CD4-positive, CD25-positive, alpha-beta regulatory T cell (primary cell): ENCODE results near the gene OMA1. TPM values are rescaled to one million over a fixed set of nuclear protein-coding genes. Genes with fewer than 3 reads are reported as not detected.

Source experiments
- ATAC-seq, 2 donors: fragments of 150-1000 bp; cut with Tn5 transposase; one replicate each; pipeline ENCODE4 v1.10.0; 2021; ENCODE audit warnings: low read depth in 2 of 2, moderate number of reproducible peaks in 2 of 2, moderate library complexity in 1 of 2
- DNase-seq, 3 donors: peaks; one replicate each; pipeline versions ENCODE4 v3.0.0 to v3.0.0-alpha.2; 2012 to 2022; ENCODE audit warnings: mixed read lengths in 1 of 3
- H3K27ac ChIP-seq: one replicate; pipeline ENCODE4 v1.7.0; 2013; ENCODE audit warnings: mild to moderate bottlenecking, low read length; ENCODE audit not compliant: insufficient read depth, poor library complexity, severe bottlenecking
- H3K27me3 ChIP-seq: one replicate; pipeline ENCODE4 v1.7.0; 2013; ENCODE audit warnings: low read length; ENCODE audit not compliant: control insufficient read depth, insufficient read depth
- H3K36me3 ChIP-seq: one replicate; pipeline ENCODE4 v1.7.0; 2013; ENCODE audit warnings: mild to moderate bottlenecking, low read length, moderate library complexity; ENCODE audit not compliant: control insufficient read depth, insufficient read depth
- H3K4me1 ChIP-seq: 2 replicates; pipeline ENCODE4 v1.7.0; 2013; ENCODE audit warnings: mild to moderate bottlenecking, low read length; ENCODE audit not compliant: insufficient read depth, control insufficient read depth, poor library complexity, severe bottlenecking
- H3K4me3 ChIP-seq: one replicate; pipeline ENCODE4 v1.7.0; 2013; ENCODE audit warnings: low read depth, mild to moderate bottlenecking, low read length, moderate library complexity
- H3K9me3 ChIP-seq, 2 experiments: 1 replicate in 1 of 2; 2 replicates in 1 of 2; pipeline ENCODE4 v1.7.0; 2013; ENCODE audit warnings: low read length in 2 of 2, mild to moderate bottlenecking in 1 of 2, moderate library complexity in 1 of 2; ENCODE audit not compliant: control insufficient read depth in 2 of 2
- H3K27ac Mint-ChIP-seq, 3 donors: one replicate each; pipeline ENCODE4 v1.8.0; 2020 to 2022; ENCODE audit warnings: mild to moderate bottlenecking in 3 of 3, mixed read lengths in 3 of 3, moderate library complexity in 2 of 3
- H3K27me3 Mint-ChIP-seq: one replicate; pipeline ENCODE4 v1.8.0; 2022; ENCODE audit warnings: mild to moderate bottlenecking, mixed read lengths
- H3K36me3 Mint-ChIP-seq: one replicate; pipeline ENCODE4 v1.8.0; 2020; ENCODE audit warnings: mixed read lengths
- H3K4me1 Mint-ChIP-seq, 4 donors: one replicate each; pipeline ENCODE4 v1.8.0; 2020 to 2022; ENCODE audit warnings: mixed read lengths in 4 of 4, mild to moderate bottlenecking in 1 of 4
- H3K4me3 Mint-ChIP-seq, 4 donors: one replicate each; pipeline ENCODE4 v1.8.0; 2020 to 2022; ENCODE audit warnings: mild to moderate bottlenecking in 4 of 4, mixed read lengths in 4 of 4, moderate library complexity in 3 of 4
- H3K9me3 Mint-ChIP-seq, 7 donors: one replicate each; pipeline ENCODE4 v1.8.0; 2020 to 2022; ENCODE audit warnings: mixed read lengths in 7 of 7, mild to moderate bottlenecking in 3 of 7, moderate library complexity in 2 of 7
- polyA plus RNA-seq, 4 donors: library from polyadenylated mRNA; unstranded; fragments of 300-500 nt; fragmentation: Illumina TruSeq; gene quantifications; one replicate each; pipeline ENCODE4 v1.2.3, GENCODE V29; 2021
- total RNA-seq: library from RNA; stranded (reverse); gene quantifications from one replicate; pipeline ENCODE4 v1.2.3, GENCODE V29; 2022

OMA1 gene
- total and polyA plus RNA-seq, 5 donors from 2014 or later: 27.1 to 42.9 (median 37.8) TPM

DNA sequence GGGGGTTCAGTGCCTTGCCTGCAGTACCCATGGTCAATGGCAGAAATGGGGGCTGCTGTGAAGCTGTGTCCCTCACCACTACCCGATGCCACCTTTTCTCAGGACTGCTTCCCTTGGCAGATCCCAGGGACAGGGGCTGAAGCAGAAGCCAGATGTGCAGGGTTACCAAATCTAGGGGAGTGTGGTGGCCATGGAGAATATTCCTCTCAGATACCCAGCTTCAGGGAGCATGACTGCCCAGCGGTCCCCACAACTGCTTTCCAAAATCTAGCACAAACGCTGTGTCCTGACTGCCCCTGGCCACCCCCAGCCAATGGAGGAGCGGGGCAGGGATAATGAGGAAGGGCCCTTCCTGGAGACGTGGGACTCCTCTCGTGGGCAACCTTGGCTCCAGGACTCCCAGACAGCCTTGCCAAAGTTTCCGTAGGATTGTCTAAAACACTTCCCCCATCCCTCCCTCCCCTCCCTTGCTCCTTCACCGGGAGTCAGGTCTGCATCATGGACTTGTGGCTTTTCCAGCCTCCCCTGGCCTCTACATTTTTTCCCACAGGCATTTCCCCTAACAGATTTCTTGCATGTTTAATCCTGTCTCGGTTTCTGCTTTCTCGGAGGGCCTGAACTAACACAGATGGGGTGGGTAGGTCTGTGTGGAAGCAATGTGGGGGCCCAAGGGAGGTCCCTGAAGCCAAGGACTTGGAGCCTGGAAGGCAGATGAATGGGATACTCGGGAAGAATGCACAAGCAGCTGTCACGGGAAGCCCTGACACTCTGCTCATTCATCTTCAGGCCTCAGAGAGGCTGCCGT lies 80.5 kb downstream of the OMA1 start:
- Mint-ChIP-seq H3K36me3 (peaks cover 4% of the 10 kb centered on the region), H3K27me3 (no peaks in the 10 kb centered on the region), H3K4me3 (no peak overlapping the region), H3K9me3 (no peaks in the 10 kb centered on the region), H3K4me1 (peaks cover 0 to 4% (median 0%) of the 10 kb centered on the region in 4 donors), H3K27ac (no peak overlapping the region)
- DNase-seq (no peak), ATAC-seq (no peak)
- H3K27ac ChIP-seq: no peak overlapping the region
- no peaks in the 10 kb centered on the region for H3K27me3 ChIP-seq
- no peaks in the 10 kb centered on the region for H3K36me3 ChIP-seq
- no peaks in the 10 kb centered on the region for H3K9me3 ChIP-seq
- no peaks in the 10 kb centered on the region for H3K4me1 ChIP-seq
- H3K4me3 ChIP-seq: no peak overlapping the region

DNA sequence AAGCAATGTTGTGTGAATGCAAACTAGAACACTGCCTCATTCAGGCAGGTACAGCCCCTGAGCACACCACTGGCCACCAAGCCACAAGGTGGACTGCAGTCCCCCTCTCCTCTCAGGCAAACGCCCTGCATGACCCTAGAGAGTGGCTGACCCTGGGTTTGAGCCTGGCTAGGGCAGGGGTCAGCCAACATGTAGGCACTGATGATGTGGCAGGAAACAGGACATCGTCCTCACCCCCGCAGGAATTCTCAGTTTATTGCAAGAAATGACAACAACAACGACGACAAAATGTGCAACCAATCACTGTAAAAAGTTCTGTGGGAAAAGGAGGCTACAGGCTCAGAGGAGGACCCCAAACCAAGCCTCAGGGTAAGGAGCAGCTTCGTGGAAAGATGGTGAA lies 81.3 kb downstream of the OMA1 start:
- Histone ChIP-seq H3K4me1 (no peaks in the 10 kb centered on the region), H3K27me3 (no peaks in the 10 kb centered on the region), H3K4me3 (no peak overlapping the region), H3K36me3 (no peaks in the 10 kb centered on the region), H3K27ac (no peak overlapping the region), H3K9me3 (no peaks in the 10 kb centered on the region)
- Mint-ChIP-seq H3K9me3 (no peaks in the 10 kb centered on the region), H3K27me3 (no peaks in the 10 kb centered on the region), H3K36me3 (peaks cover 4% of the 10 kb centered on the region), H3K27ac (no peak overlapping the region), H3K4me3 (no peak overlapping the region), H3K4me1 (peaks cover 0 to 4% (median 0%) of the 10 kb centered on the region in 4 donors)
- ATAC-seq (no peak), DNase-seq (no peak)

- no peak overlapping the region for H3K27ac ChIP-seq
- peaks cover 4% of the 10 kb centered on the region for H3K36me3 Mint-ChIP-seq
- ATAC-seq (no peak), DNase-seq (no peak)
- H3K27me3 ChIP-seq: no peaks in the 10 kb centered on the region
- H3K4me3 ChIP-seq: no peak overlapping the region
- no peaks in the 10 kb centered on the region for H3K9me3 Mint-ChIP-seq
- no peak overlapping the region for H3K4me3 Mint-ChIP-seq
- no peaks in the 10 kb centered on the region for H3K4me1 ChIP-seq
- H3K9me3 ChIP-seq: no peaks in the 10 kb centered on the region
- H3K36me3 ChIP-seq: no peaks in the 10 kb centered on the region
- no peaks in the 10 kb centered on the region for H3K27me3 Mint-ChIP-seq
- no peak overlapping the region for H3K27ac Mint-ChIP-seq
- H3K4me1 Mint-ChIP-seq: peaks cover 0 to 4% (median 0%) of the 10 kb centered on the region in 4 donors
Observed at GRCh38 chr1:58460469-58460868, 86.1 kb downstream of the OMA1 start.

- Mint-ChIP-seq H3K4me3 (no peak overlapping the region), H3K27ac (no peak overlapping the region), H3K27me3 (no peaks in the 10 kb centered on the region), H3K4me1 (peaks cover 0 to 4% (median 0%) of the 10 kb centered on the region in 4 donors), H3K36me3 (peaks cover 4% of the 10 kb centered on the region), H3K9me3 (no peaks in the 10 kb centered on the region)
- Histone ChIP-seq H3K36me3 (no peaks in the 10 kb centered on the region), H3K27ac (no peak overlapping the region), H3K4me3 (no peak overlapping the region), H3K27me3 (no peaks in the 10 kb centered on the region), H3K9me3 (no peaks in the 10 kb centered on the region), H3K4me1 (no peaks in the 10 kb centered on the region)
- ATAC-seq: no peak
- DNase-seq: no peak
Observed at GRCh38 chr1:58459911-58460310, 86.6 kb downstream of the OMA1 start.

GRCh38 chr1:58457023-58457635 lies 89.4 kb downstream of the OMA1 start:
- H3K27ac Mint-ChIP-seq: no peak overlapping the region
- H3K9me3 Mint-ChIP-seq: no peaks in the 10 kb centered on the region
- Histone ChIP-seq H3K4me3 (no peak overlapping the region), H3K36me3 (no peaks in the 10 kb centered on the region), H3K9me3 (no peaks in the 10 kb centered on the region), H3K27ac (no peak overlapping the region), H3K27me3 (no peaks in the 10 kb centered on the region), H3K4me1 (no peaks in the 10 kb centered on the region)
- ATAC-seq (no peak), DNase-seq (no peak)
- peaks cover 0 to 4% (median 0%) of the 10 kb centered on the region in 4 donors for H3K4me1 Mint-ChIP-seq
- no peak overlapping the region for H3K4me3 Mint-ChIP-seq
- peaks cover 8% of the 10 kb centered on the region for H3K36me3 Mint-ChIP-seq
- H3K27me3 Mint-ChIP-seq: no peaks in the 10 kb centered on the region

- Mint-ChIP-seq H3K36me3 (peaks cover 8% of the 10 kb centered on the region), H3K27me3 (no peaks in the 10 kb centered on the region), H3K4me3 (no peak overlapping the region), H3K27ac (no peak overlapping the region), H3K4me1 (peaks cover 0 to 4% (median 0%) of the 10 kb centered on the region in 4 donors), H3K9me3 (no peaks in the 10 kb centered on the region)
- H3K4me3 ChIP-seq: no peak overlapping the region
- no peak overlapping the region for H3K27ac ChIP-seq
- no peaks in the 10 kb centered on the region for H3K36me3 ChIP-seq
- no peak for DNase-seq
- ATAC-seq: no peak
- H3K4me1 ChIP-seq: no peaks in the 10 kb centered on the region
- H3K9me3 ChIP-seq: no peaks in the 10 kb centered on the region
- H3K27me3 ChIP-seq: no peaks in the 10 kb centered on the region
Observed at GRCh38 chr1:58456470-58456869, 90.1 kb downstream of the OMA1 start.

DNA sequence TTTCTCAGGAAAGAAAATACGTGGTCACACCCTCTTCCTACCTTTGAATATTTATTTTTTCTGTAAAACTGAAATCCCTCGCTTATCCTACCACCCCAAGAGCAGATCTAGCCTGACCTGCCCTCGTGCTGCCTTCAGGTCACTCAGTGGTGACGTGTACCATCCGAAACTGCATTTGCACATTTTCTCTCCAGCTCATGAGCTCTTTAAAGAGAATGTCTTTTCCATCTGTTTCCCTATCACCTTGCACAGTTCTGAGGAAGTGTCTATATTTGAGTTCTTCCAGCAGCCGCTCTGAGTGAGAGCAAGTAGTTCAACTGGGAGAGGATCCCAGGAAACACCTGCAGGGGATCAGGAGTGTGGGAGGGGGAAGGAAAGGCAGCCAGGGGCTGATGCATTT lies 91.7 kb downstream of the OMA1 start:
- DNase-seq (no peak), ATAC-seq (no peak)
- Histone ChIP-seq H3K4me3 (no peak overlapping the region), H3K27ac (no peak overlapping the region), H3K4me1 (no peaks in the 10 kb centered on the region), H3K36me3 (no peaks in the 10 kb centered on the region), H3K27me3 (no peaks in the 10 kb centered on the region), H3K9me3 (no peaks in the 10 kb centered on the region)
- Mint-ChIP-seq H3K27ac (no peak overlapping the region), H3K4me1 (no peaks in the 10 kb centered on the region), H3K36me3 (peaks cover 8% of the 10 kb centered on the region), H3K4me3 (no peak overlapping the region), H3K9me3 (no peaks in the 10 kb centered on the region), H3K27me3 (no peaks in the 10 kb centered on the region)

DNA sequence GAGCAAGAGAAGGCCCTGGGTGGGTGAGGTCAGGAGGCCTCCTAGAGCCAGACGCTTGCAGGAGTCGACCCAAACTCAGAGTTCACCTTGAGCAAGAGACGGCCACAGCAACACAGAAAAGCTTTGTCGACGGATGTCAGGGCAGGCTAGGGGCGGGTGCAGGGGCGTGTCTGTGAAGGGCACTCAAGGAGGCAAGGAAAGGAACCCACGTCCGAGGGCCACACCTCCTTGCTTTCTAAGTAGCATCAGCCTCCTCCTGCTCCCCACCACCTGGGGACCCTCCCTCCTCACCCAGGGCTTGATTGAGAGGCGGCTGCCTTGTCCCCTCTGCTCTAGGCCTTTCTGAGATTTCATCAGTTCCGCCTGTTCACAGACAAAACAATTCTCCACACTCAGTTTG lies 92.1 kb downstream of the OMA1 start:
- no peaks in the 10 kb centered on the region for H3K36me3 ChIP-seq
- no peak overlapping the region for H3K27ac ChIP-seq
- no peaks in the 10 kb centered on the region for H3K4me1 Mint-ChIP-seq
- ATAC-seq (no peak), DNase-seq (no peak)
- no peak overlapping the region for H3K4me3 ChIP-seq
- H3K9me3 ChIP-seq: no peaks in the 10 kb centered on the region
- no peak overlapping the region for H3K27ac Mint-ChIP-seq
- no peaks in the 10 kb centered on the region for H3K9me3 Mint-ChIP-seq
- H3K4me3 Mint-ChIP-seq: no peak overlapping the region
- no peaks in the 10 kb centered on the region for H3K27me3 Mint-ChIP-seq
- H3K4me1 ChIP-seq: no peaks in the 10 kb centered on the region
- no peaks in the 10 kb centered on the region for H3K27me3 ChIP-seq
- H3K36me3 Mint-ChIP-seq: peaks cover 8% of the 10 kb centered on the region
